HG02678 (cell line): ENCODE data around the gene EXOC6B.

Experiments used
- ATAC-seq: cut with Tn5 transposase; IDR thresholded peaks from one replicate; pipeline ENCODE4 v1.9.1; 2021; ENCODE audit warnings: mild to moderate bottlenecking, moderate library complexity; ENCODE audit not compliant: unreplicated experiment

Gene EXOC6B

DNA sequence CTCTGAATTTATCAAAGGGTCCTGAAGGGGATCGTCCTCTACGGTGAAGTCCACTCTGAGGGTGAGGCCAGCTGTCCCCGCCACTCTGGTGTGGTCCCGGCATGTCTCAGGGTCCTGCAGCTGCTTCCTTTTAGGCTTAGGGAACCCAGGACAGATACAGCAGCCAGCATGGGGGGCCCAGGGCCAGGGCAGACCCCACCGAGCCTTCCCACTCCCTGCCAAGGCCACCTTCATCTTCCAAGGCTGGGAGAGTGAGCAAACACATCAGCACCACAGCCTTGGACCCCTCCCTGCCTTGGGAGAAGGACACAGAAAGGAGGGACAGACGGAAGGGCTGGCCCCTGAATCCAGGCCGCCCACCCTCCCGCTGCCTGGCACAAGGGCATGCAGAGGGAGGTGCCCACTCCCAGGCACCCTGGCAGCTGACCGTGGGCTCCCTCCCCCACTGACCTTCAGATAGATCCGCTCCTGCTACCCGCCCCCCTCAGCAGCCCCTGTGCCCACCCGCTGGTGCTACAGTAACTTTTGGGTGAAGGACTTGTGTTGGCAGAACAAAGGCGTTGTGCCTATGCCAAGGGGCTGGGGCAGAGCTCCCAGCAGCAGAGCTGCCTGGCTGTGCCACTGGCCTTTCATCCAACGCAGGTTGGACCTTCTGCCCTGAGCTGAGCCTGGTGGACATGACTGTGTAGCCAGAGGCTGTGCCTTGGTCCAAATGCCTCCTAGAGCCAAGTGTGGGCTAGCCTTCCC is 685.8 kb downstream of the EXOC6B start:
- ATAC-seq = no peak

GRCh38 chr2:72139471-72139873 is 686.4 kb downstream of the EXOC6B start:
- ATAC-seq = no peak

GRCh38 chr2:72138921-72139381 is 686.9 kb downstream of the EXOC6B start:
- ATAC-seq = no peak

GRCh38 chr2:72138011-72138881 is 687.6 kb downstream of the EXOC6B start:
- no peak for ATAC-seq

GRCh38 chr2:72137498-72138010 is 688.3 kb downstream of the EXOC6B start:
- ATAC-seq = peak; percentile 89

DNA sequence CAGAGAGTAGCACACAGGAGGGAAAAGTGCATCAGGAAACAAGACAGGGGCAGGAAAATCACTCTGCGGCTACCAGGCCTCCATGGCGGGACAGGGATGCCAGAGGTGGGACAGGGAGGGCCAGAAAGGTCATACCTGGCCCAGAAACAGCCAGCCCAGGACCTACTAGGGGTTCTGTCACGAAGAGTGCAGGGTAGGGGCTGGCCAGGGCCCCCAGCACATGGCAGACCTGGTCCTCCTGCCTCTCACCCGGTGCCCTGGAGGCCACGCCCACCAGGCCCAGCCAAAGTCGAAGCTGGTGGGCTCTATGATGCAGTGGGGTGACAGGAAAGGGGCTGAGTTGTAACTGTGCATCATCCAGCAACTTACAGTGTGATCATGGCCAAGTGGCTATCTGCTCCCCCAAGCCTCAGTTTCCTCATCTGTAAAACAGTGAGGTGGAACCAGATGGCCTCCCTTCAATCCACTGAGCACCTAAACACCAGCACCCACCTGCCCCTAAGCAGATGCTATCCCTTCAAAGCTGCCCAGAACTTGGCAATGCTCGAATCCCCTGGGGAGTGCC is 688.8 kb downstream of the EXOC6B start:
- no peak for ATAC-seq

- no peak for ATAC-seq
These were observed 689.5 kb downstream of the EXOC6B start for GRCh38 chr2:72136331-72136730.

DNA sequence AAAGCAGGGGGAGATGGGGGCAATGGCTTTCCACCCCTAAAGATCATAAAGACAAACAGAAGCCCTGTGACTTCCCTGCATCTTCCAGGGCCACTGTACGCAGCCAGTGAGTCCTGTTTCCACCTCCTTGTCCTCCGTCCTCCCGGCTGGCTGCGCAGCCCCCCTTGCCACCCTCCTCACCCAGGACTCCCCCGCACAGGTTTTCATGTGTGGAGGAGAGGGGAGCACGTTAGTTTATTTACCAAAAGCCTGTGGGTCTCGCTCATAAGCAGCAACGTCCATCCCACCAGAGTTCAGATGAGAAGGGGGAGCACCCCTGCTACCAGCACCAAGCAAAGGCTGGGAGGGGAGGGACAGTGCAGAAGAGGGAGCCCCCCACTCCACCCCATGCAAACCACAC is 689.9 kb downstream of the EXOC6B start:
- ATAC-seq = no peak

DNA sequence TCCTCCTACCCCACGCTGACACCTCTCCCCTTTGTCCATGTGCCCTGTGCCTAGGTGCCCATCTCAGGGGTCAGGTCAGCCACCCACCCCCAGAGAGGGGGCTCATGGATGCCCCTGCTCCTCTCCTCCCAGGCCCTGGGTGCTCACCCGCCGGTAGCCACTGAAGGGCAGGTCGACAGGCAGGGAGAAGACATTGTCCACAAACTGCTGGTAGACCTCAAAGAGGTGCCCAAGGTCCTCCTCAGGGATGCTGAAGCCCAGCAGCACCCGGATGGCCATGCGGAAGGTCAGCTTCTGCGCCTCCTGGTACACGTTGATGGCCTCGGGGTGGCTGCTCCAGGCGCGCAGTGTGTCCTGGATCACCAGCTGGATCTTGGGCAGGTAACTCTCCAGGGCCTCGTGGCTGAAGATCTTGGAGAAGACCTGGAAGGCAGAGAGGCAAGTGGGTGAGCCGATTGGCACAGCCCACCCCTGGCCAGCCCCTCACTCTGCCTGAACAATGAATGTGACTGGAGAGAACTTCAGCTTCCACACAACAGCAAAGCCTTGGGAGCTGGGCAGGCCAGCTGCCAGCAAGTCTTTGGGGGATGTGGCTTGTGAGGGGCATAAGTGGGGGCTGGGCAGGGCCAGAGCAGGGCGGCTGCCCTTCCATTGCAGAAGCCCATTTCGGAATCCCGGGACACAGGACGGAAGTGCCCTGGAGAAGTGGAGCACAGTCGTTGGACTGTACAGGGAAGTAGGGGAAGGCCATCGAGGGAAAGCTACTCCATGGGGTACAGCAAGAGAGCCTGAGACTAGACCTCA is 690.6 kb downstream of the EXOC6B start:
- ATAC-seq = no peak

DNA sequence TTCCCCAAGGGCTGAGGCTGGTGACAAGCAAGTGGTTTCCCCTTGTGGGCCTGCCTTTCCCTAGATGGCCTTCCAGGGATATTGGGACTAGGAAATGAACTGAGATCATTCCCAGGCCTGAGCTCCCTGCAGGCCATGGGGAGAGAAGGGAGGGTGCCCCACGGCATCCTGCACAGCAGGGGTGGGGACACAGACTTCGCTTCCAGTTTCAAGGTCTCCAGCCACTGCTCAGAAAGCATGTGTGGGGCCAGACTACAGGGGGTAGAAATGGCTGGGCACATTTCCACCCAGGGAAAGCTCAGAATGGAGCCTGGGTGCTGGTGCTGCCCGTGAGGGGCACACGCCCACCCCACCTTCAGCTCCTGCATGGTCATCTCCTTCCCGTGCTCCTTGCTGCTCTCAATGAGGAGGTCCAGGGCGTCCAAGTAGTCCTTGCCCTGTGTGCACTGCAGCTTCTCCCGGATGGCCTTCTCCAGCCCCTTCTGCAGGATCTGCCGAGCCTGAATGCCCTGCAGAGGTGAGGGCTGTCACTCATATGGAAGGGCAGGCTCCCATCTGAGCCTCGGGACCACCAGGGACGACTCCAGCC is 691.3 kb downstream of the EXOC6B start:
- ATAC-seq = no peak

GRCh38 chr2:72133721-72134407 is 692.0 kb downstream of the EXOC6B start:
- ATAC-seq = no peak

GRCh38 chr2:72132981-72133720 is 692.7 kb downstream of the EXOC6B start:
- ATAC-seq = no peak

GRCh38 chr2:72131916-72132841 is 693.7 kb downstream of the EXOC6B start:
- no peak for ATAC-seq

DNA sequence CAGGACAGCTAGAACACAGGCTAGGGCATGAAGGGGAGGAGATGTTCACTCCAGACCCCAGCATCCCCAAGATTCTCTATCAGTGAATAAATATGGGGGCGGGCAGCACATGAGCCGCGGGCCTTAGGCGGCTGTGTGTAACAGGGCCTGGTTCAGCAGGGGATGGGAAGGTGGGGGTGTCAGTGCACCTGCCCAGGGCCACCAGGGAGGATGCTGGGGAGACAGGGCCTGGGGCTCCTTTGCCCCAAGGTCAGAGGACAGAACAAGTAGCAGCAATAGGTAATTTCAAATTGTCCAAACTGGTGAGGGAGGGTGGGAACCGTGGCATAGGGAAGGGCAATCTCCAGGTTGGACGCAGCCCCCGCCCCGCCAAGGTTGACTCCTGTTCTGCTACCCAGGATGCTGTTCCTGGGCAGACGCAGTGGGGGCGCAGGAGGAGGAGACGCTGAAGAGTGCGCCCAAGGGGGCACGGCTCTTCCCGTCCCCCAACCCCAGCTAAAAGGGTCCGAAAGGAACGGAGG is 694.4 kb downstream of the EXOC6B start:
- no peak for ATAC-seq

DNA sequence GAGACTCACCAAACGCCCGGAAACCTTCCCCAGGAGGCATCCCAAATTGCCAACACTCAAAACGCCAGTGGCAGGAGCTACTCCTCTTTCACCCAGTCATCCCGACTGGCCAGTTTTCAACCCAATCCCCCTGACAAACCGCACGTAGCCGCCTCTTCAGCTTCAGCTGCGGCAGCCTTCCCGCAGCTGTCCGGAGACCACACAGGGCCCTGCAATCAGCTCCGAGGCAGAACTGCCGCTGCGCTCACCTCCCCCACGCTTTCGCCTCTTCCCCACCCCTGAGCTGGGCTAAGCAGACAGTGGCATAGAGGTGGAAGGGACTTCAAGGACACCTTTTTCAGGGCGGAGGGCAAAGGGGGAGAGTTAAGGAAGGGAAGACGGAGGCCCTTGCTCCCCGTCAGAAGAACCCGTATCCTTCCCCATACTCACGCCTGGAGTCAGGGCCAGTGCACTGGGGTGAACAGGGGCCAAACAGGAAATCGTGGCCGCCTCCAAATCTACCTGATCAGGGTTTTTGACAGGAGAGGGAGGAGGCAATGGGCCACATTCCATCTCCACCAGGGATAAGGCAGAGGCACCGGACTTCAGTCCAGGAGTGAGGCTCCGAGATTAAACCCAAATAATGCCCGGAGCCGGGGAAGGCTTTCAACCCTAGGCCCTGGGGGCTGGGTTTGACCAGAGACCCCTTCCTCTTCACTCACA is 695.0 kb downstream of the EXOC6B start:
- ATAC-seq = no peak

DNA sequence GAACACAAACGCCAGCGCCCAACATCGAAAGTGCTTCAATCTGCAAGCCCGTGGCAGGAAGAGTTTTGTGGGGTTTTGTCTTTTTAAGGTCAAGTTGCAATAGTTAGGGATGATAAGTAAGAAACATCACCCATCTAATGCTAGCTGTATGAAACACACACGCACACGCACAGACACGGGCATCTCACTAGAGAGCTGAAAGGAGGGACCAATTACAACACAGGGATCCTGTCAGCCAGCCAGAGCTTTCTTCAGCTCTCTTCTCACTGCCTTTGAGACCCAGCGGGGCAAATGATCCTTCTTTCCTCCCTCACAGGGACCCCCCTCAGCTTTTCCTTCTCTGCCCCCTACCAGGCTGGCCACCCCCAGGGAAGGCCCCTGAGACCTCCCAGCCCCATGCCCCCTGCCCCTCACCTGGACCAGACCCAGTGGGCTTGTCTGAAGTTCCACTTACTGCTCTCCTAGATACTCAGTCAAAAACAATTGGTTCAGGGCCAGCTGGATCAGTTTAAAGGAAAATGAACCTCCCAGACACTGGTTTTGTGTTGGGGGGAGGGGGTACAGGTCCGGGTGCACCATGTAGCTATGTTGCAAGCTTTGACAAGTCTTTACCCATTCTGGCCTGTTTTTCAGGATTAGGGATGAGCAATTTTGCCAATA is 696.0 kb downstream of the EXOC6B start:
- no peak for ATAC-seq

- ATAC-seq = no peak
These were observed 697.0 kb downstream of the EXOC6B start for GRCh38 chr2:72128843-72129227.
